Astrocyte (in vitro differentiated cells and primary cell): ENCODE results near the gene HPSE. TPM values are rescaled to one million over a fixed set of nuclear protein-coding genes. Genes with fewer than 3 reads are reported as not detected.

Experiments
- DNase-seq: peaks from one replicate; pipeline ENCODE4 v3.0.0-alpha.2; 2010; ENCODE audit warnings: low read depth
- FAIRE-seq: peaks from 2 replicates; lab custom pipeline; 2011; peaks lifted over from hg19 to GRCh38; lab: Jason Lieb, UNC
- H2AFZ ChIP-seq: 2 replicates; pipeline ENCODE4 v1.6.0; 2012; ENCODE audit warnings: low read depth, low read length, inconsistent platforms
- H3K27ac ChIP-seq: 2 replicates; pipeline ENCODE4 v1.5.1; 2011; ENCODE audit warnings: low read depth, low read length, inconsistent platforms
- H3K27me3 ChIP-seq: 2 replicates; pipeline ENCODE4 v1.6.0; 2011; ENCODE audit warnings: low read length, inconsistent platforms; ENCODE audit not compliant: insufficient read depth
- H3K36me3 ChIP-seq: 2 replicates; pipeline ENCODE4 v1.5.1; 2011; ENCODE audit warnings: low read length, inconsistent platforms; ENCODE audit not compliant: insufficient read depth
- H3K4me1 ChIP-seq: 2 replicates; pipeline ENCODE4 v1.5.1; 2011; ENCODE audit warnings: low read length, inconsistent platforms; ENCODE audit not compliant: insufficient read depth
- H3K4me2 ChIP-seq: 2 replicates; pipeline ENCODE4 v1.6.0; 2012; ENCODE audit warnings: low read length, inconsistent platforms
- H3K4me3 ChIP-seq: 2 replicates; pipeline ENCODE4 v1.5.1; 2011; ENCODE audit warnings: low read depth, mild to moderate bottlenecking, low read length, inconsistent platforms; ENCODE audit not compliant: insufficient read depth
- H3K79me2 ChIP-seq: 2 replicates; pipeline ENCODE4 v1.6.0; 2012; ENCODE audit warnings: mild to moderate bottlenecking, low read length, inconsistent platforms; ENCODE audit not compliant: insufficient read depth
- H3K9ac ChIP-seq: 2 replicates; pipeline ENCODE4 v1.6.0; 2012; ENCODE audit warnings: mild to moderate bottlenecking, low read length, inconsistent platforms
- H3K9me3 ChIP-seq: 2 replicates; pipeline ENCODE4 v1.5.1; 2012; ENCODE audit warnings: low read depth, mild to moderate bottlenecking, low read length, inconsistent platforms; ENCODE audit not compliant: insufficient read depth
- H4K20me1 ChIP-seq: 2 replicates; pipeline ENCODE4 v1.6.0; 2012; ENCODE audit warnings: low read length, inconsistent platforms; ENCODE audit not compliant: insufficient read depth
- H3K27ac Mint-ChIP-seq: one replicate; pipeline ENCODE4 v1.8.0; 2021; ENCODE audit warnings: mild to moderate bottlenecking, mixed read lengths; ENCODE audit not compliant: unreplicated experiment
- H3K27me3 Mint-ChIP-seq: one replicate; pipeline ENCODE4 v1.8.0; 2021; ENCODE audit warnings: low read depth, mixed read lengths; ENCODE audit not compliant: unreplicated experiment
- H3K36me3 Mint-ChIP-seq: one replicate; pipeline ENCODE4 v1.8.0; 2021; ENCODE audit warnings: low read depth, mixed read lengths; ENCODE audit not compliant: unreplicated experiment
- H3K4me1 Mint-ChIP-seq: one replicate; pipeline ENCODE4 v1.8.0; 2021; ENCODE audit warnings: low read depth, mixed read lengths; ENCODE audit not compliant: unreplicated experiment
- H3K4me3 Mint-ChIP-seq: one replicate; pipeline ENCODE4 v1.8.0; 2021; ENCODE audit warnings: mild to moderate bottlenecking, moderate library complexity, mixed read lengths; ENCODE audit not compliant: unreplicated experiment
- H3K9me3 Mint-ChIP-seq: one replicate; pipeline ENCODE4 v1.8.0; 2021; ENCODE audit warnings: mild to moderate bottlenecking, mixed read lengths; ENCODE audit not compliant: unreplicated experiment
- CTCF ChIP-seq: IDR thresholded peaks from 2 replicates; pipeline ENCODE4 v1.5.1; 2011; ENCODE audit warnings: low read depth, mild to moderate bottlenecking, inconsistent platforms, low read length, moderate library complexity; ENCODE audit not compliant: insufficient read depth
- EZH2 ChIP-seq: IDR thresholded peaks from 2 replicates; pipeline ENCODE4 v1.6.1; 2012; ENCODE audit warnings: mild to moderate bottlenecking, low read length, inconsistent platforms; ENCODE audit not compliant: insufficient read depth
- total RNA-seq: library from RNA; stranded (reverse); gene quantifications from 2 replicates; pipeline ENCODE4 v1.2.1, GENCODE V29; 2021

HPSE gene
- total RNA-seq, 1 donor from 2014 or later, result 0.75 TPM

- Histone ChIP-seq H4K20me1 (no peaks in the 10 kb centered on the region), H3K4me2 (no peak overlapping the region), H3K9me3 (no peaks in the 10 kb centered on the region), H3K4me3 (no peak overlapping the region), H3K27me3 (no peaks in the 10 kb centered on the region), H3K36me3 (peaks cover 4% of the 10 kb centered on the region), H3K4me1 (no peaks in the 10 kb centered on the region), H3K27ac (no peak overlapping the region), H3K9ac (no peak overlapping the region), H2AFZ (no peak overlapping the region), H3K79me2 (no peaks in the 10 kb centered on the region)
- peaks cover 8% of the 10 kb centered on the region for H3K36me3 Mint-ChIP-seq
- no peak for FAIRE-seq
- no peak for TF ChIP-seq CTCF
- no peak for TF ChIP-seq EZH2
- H3K4me1 Mint-ChIP-seq, result peaks cover 12% of the 10 kb centered on the region
- no peaks in the 10 kb centered on the region for H3K27me3 Mint-ChIP-seq
- no peak overlapping the region for H3K4me3 Mint-ChIP-seq
- no peaks in the 10 kb centered on the region for H3K9me3 Mint-ChIP-seq
- no peak overlapping the region for H3K27ac Mint-ChIP-seq
- DNase-seq, result no peak
Observed at GRCh38 chr4:83267830-83268475, 66.7 kb downstream of the HPSE start.

- H3K4me2 ChIP-seq, result no peak overlapping the region
- FAIRE-seq, result no peak
Observed at GRCh38 chr4:83267121-83267829, 67.4 kb downstream of the HPSE start.

More at GRCh38 chr4:83267121-83267829, 67.4 kb downstream of the HPSE start:
- H3K4me1 Mint-ChIP-seq, result peaks cover 12% of the 10 kb centered on the region
- TF ChIP-seq CTCF (no peak), EZH2 (no peak)
- Histone ChIP-seq H3K36me3 (peaks cover 6% of the 10 kb centered on the region), H3K4me1 (no peaks in the 10 kb centered on the region), H3K9me3 (no peaks in the 10 kb centered on the region), H3K4me3 (no peak overlapping the region), H3K27ac (peak overlapping the region; percentile 7), H3K79me2 (no peaks in the 10 kb centered on the region), H4K20me1 (no peaks in the 10 kb centered on the region), H3K9ac (no peak overlapping the region), H2AFZ (no peak overlapping the region), H3K27me3 (no peaks in the 10 kb centered on the region)
- peak; percentile 80 for DNase-seq
- H3K4me3 Mint-ChIP-seq, result no peak overlapping the region
- H3K27ac Mint-ChIP-seq, result no peak overlapping the region
- peaks cover 8% of the 10 kb centered on the region for H3K36me3 Mint-ChIP-seq
- no peaks in the 10 kb centered on the region for H3K27me3 Mint-ChIP-seq
- no peaks in the 10 kb centered on the region for H3K9me3 Mint-ChIP-seq
